HFFc6 (cell line): ENCODE measurements around the gene STXBP6. TPM values are rescaled to one million over a fixed set of nuclear protein-coding genes. Genes with fewer than 3 reads are reported as not detected.

ENCODE experiments used
- DNase-seq: peaks from one replicate; pipeline ENCODE4 v3.0.0-alpha.2; 2018
- H3K27ac Mint-ChIP-seq: 2 replicates; pipeline ENCODE4 v1.8.0; 2020; ENCODE audit warnings: mild to moderate bottlenecking, mixed read lengths
- H3K27me3 Mint-ChIP-seq: 2 replicates; pipeline ENCODE4 v1.8.0; 2021; ENCODE audit warnings: mild to moderate bottlenecking, moderate library complexity, mixed read lengths; ENCODE audit not compliant: insufficient read depth
- H3K36me3 Mint-ChIP-seq: 2 replicates; pipeline ENCODE4 v1.8.0; 2021; ENCODE audit warnings: low read depth, mixed read lengths
- H3K4me1 Mint-ChIP-seq: 2 replicates; pipeline ENCODE4 v1.8.0; 2020; ENCODE audit warnings: low read depth, mixed read lengths
- H3K4me3 Mint-ChIP-seq: 2 replicates; pipeline ENCODE4 v1.8.0; 2020; ENCODE audit warnings: mild to moderate bottlenecking, moderate library complexity, mixed read lengths
- H3K9me3 Mint-ChIP-seq: 2 replicates; pipeline ENCODE4 v1.8.0; 2020; ENCODE audit warnings: mild to moderate bottlenecking, mixed read lengths
- CTCF ChIP-seq: fragments of 200-600 bp; sonication (generic); IDR thresholded peaks from 2 replicates; pipeline ENCODE4 v1.5.0; 2021; ENCODE audit warnings: antibody characterized with exemption, mild to moderate bottlenecking
- total RNA-seq, 6 experiments: library from RNA; stranded (reverse); fragmentation: NEBNext Ultra II Directional; extraction: Animal tissue kit (Norgen Biotek cat#: 25700); gene quantifications; 2 replicates in 1 of 6; 3 replicates in 5 of 6; pipeline ENCODE4 v1.2.3, GENCODE V29; 2021

STXBP6 gene
- total RNA-seq, 6 experiments from 2014 or later, result 15.4 to 17.5 (median 17.0) TPM

GRCh38 chr14:24956104-24956503, 93.8 kb downstream of the STXBP6 start:
- TF ChIP-seq CTCF, result no peak

GRCh38 chr14:24954700-24955037, 95.3 kb downstream of the STXBP6 start:
- Mint-ChIP-seq H3K36me3 (peaks cover 10% of the 10 kb centered on the region; the same call in 1 of the 2 replicates), H3K27ac (no peak overlapping the region), H3K9me3 (no peaks in the 10 kb centered on the region), H3K4me3 (no peak overlapping the region), H3K27me3 (no peaks in the 10 kb centered on the region), H3K4me1 (peaks cover 37% of the 10 kb centered on the region)
- no peak for DNase-seq
- no peak for TF ChIP-seq CTCF

More at GRCh38 chr14:24956104-24956503, 93.8 kb downstream of the STXBP6 start:
- H3K4me1 Mint-ChIP-seq, result peaks cover 51% of the 10 kb centered on the region
- peaks cover 10% of the 10 kb centered on the region; the same call in 1 of the 2 replicates for H3K36me3 Mint-ChIP-seq
- H3K9me3 Mint-ChIP-seq, result no peaks in the 10 kb centered on the region
- H3K27me3 Mint-ChIP-seq, result no peaks in the 10 kb centered on the region
- H3K27ac Mint-ChIP-seq, result no peak overlapping the region
- no peak overlapping the region for H3K4me3 Mint-ChIP-seq
- no peak for DNase-seq

GRCh38 chr14:24954037-24954699, 95.8 kb downstream of the STXBP6 start:
- Mint-ChIP-seq H3K27ac (no peak overlapping the region), H3K9me3 (no peaks in the 10 kb centered on the region)

DNA sequence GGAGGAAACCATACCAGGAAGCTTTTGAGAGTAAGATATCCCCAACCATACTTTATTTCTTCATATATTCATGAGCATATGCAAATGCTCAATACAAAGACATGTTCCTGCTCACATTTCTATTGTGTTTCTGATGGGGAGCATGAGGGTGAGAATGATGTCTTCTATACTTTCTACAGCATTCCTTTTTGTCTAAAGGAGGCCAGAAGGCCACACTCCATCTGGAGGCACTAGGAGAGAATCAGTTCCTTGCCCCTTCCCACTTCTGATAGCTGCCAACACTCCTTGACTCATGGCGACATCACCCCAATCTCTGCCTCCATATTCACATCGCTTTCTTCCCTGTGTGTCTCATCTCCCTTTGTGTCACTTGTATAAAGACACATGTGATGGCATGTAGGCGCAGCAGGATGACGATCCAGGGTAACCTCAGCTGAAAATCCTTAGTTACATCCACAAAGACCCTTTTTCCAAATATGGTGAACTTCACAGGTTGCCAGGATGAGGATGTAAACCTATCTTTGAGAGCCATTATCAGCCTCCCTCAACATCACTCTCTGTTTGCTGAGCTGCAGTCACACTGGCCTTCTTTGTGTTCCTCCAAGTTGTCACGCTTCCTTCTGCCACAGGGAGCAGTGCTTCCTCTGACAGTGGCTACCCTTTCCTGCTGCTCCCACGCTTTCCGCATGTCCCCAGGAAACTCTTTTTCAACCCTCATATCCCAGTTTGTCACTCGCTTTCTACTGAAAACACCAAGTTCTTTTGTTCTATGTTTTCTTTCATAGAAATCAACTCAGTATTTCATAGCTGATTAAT, 96.9 kb downstream of the STXBP6 start:
- Mint-ChIP-seq H3K4me3 (no peak overlapping the region), H3K27me3 (no peaks in the 10 kb centered on the region), H3K27ac (no peak overlapping the region), H3K36me3 (peaks cover 10% of the 10 kb centered on the region; the same call in 1 of the 2 replicates), H3K4me1 (peaks cover 21% of the 10 kb centered on the region), H3K9me3 (no peaks in the 10 kb centered on the region)
- DNase-seq, result no peak
- 0 out of 2 replicates have a peak, but pooled peaks have one; percentile 15 for TF ChIP-seq CTCF

More at GRCh38 chr14:24954037-24954699, 95.8 kb downstream of the STXBP6 start:
- no peak for DNase-seq
- Mint-ChIP-seq H3K4me1 (peaks cover 32% of the 10 kb centered on the region), H3K27me3 (no peaks in the 10 kb centered on the region), H3K36me3 (peaks cover 10% of the 10 kb centered on the region; the same call in 1 of the 2 replicates), H3K4me3 (no peak overlapping the region)
- TF ChIP-seq CTCF, result no peak

- H3K4me3 Mint-ChIP-seq, result no peak overlapping the region
- peaks cover 5% of the 10 kb centered on the region for H3K4me1 Mint-ChIP-seq
- no peak for TF ChIP-seq CTCF
- H3K27me3 Mint-ChIP-seq, result no peaks in the 10 kb centered on the region
- peaks cover 7% of the 10 kb centered on the region; the same call in 1 of the 2 replicates for H3K36me3 Mint-ChIP-seq
- DNase-seq, result no peak
- H3K27ac Mint-ChIP-seq, result no peak overlapping the region
- no peaks in the 10 kb centered on the region for H3K9me3 Mint-ChIP-seq
Measured at GRCh38 chr14:24948261-24948847, 101.6 kb downstream of the STXBP6 start.
